Panc1 (cell line): ENCODE results near the gene SLC8A1. TPM values are rescaled to one million over a fixed set of nuclear protein-coding genes. Genes with fewer than 3 reads are reported as not detected.

Experiments used
- ATAC-seq: fragments of 200-7000 bp; cut with Tn5 transposase; 2 replicates; pipeline ENCODE4 v1.9.1; 2020; ENCODE audit warnings: mild to moderate bottlenecking, moderate library complexity
- BruUV-seq: library from RNA; stranded (reverse); fragments of 400-500 nt; replicated peaks from 2 replicates; lab custom pipeline; 2021; lab: Mats Ljungman, UMichigan
- CTCF ChIA-PET: fragments of 300-600 bp; sonication (Branson Sonifier 250); formaldehyde crosslinking; loops from one replicate; lab custom pipeline; 2022; ENCODE audit warnings: antibody characterized with exemption; lab: Charles Lee
- POLR2A ChIA-PET: fragments of 300-600 bp; sonication (Branson Sonifier 250); formaldehyde crosslinking; loops from one replicate; lab custom pipeline; 2022; ENCODE audit warnings: antibody characterized with exemption; lab: Charles Lee
- DNase-seq: peaks from one replicate; pipeline ENCODE4 v3.0.0-alpha.2; 2010; ENCODE audit warnings: low read depth, low spot score
- H3K27ac ChIP-seq: 2 replicates; pipeline ENCODE4 v1.5.1; 2011; ENCODE audit warnings: mild to moderate bottlenecking, low read length, inconsistent platforms
- H3K27me3 ChIP-seq: fragments of 200-500 bp; sonication (Bioruptor generic); 2 replicates; pipeline ENCODE4 v1.6.0; 2014; ENCODE audit warnings: low read length, inconsistent platforms; ENCODE audit not compliant: control insufficient read depth, insufficient read depth
- H3K36me3 ChIP-seq: fragments of 200-500 bp; sonication (Bioruptor generic); 2 replicates; pipeline ENCODE4 v1.5.1; 2014; ENCODE audit warnings: inconsistent platforms, mild to moderate bottlenecking, low read length, moderate library complexity; ENCODE audit not compliant: control insufficient read depth, insufficient read depth
- H3K4me1 ChIP-seq: 2 replicates; pipeline ENCODE4 v1.5.1; 2011; ENCODE audit warnings: inconsistent platforms, mild to moderate bottlenecking, low read length, moderate library complexity; ENCODE audit not compliant: control insufficient read depth, insufficient read depth
- H3K4me3 ChIP-seq, 2 experiments: 2 replicates each; pipeline ENCODE4 v1.5.1; 2011 to 2012; ENCODE audit warnings: low read depth in 2 of 2, low read length in 2 of 2, mild to moderate bottlenecking in 2 of 2, inconsistent platforms in 1 of 2, moderate library complexity in 1 of 2
- H3K9me3 ChIP-seq: fragments of 200-500 bp; sonication (Bioruptor generic); 2 replicates; pipeline ENCODE4 v1.5.1; 2014; ENCODE audit warnings: low read depth, mild to moderate bottlenecking, inconsistent platforms, low read length, moderate library complexity; ENCODE audit not compliant: control insufficient read depth, insufficient read depth
- CTCF ChIP-seq: fragments of 450-650 bp; IDR thresholded peaks from 2 replicates; pipeline ENCODE4 v1.5.1; 2017; ENCODE audit warnings: mild to moderate bottlenecking
- POLR2AphosphoS5 ChIP-seq: IDR thresholded peaks from 2 replicates; pipeline ENCODE4 v1.6.1; 2012; ENCODE audit warnings: mild to moderate bottlenecking, low read depth, low read length, moderate library complexity
- REST ChIP-seq, 2 experiments: IDR thresholded peaks; 2 replicates each; pipeline ENCODE4 v1.6.1; 2011 to 2012; ENCODE audit warnings: low read depth in 2 of 2, control low read depth in 1 of 2, low read length in 1 of 2, mild to moderate bottlenecking in 1 of 2, moderate library complexity in 1 of 2; ENCODE audit not compliant: insufficient read depth in 1 of 2
- SIN3A ChIP-seq: IDR thresholded peaks from 2 replicates; pipeline ENCODE4 v1.6.1; 2012; ENCODE audit warnings: low read depth, mild to moderate bottlenecking, low read length, moderate library complexity, borderline replicate concordance; ENCODE audit not compliant: insufficient read depth
- TCF7L2 ChIP-seq: IDR thresholded peaks from 2 replicates; pipeline ENCODE4 v1.6.1; 2011; ENCODE audit warnings: mild to moderate bottlenecking, low read depth, low read length, inconsistent platforms
- in situ Hi-C: cut with HindIII; loops from 2 replicates; pipeline ENCODE4 v1.10.0; 2016; ENCODE audit warnings: low sequenced_read_pairs, low pct_unique_long_range_greater_than_20kb
- intact Hi-C: fragments of 100-400 bp; cut with micrococcal nuclease; formaldehyde crosslinking; loops from one replicate; pipeline ENCODE4 v1.10.0; 2022; ENCODE audit not compliant: unreplicated experiment
- total RNA-seq: library from RNA; stranded (reverse); gene quantifications from one replicate; pipeline ENCODE4 v1.2.1, GENCODE V29; 2021; ENCODE audit not compliant: unreplicated experiment

The SLC8A1 gene
- total RNA-seq, 1 experiment from 2014 or later, result 0.59 TPM

GRCh38 chr2:40260437-40260836, 191.5 kb downstream of the SLC8A1 start:
- ATAC-seq, result no peak
- CTCF ChIA-PET, result no interaction called here
- TF ChIP-seq REST (IDR thresholded peaks at IDR 0.05; ENCODE audit: insufficient read depth in 1 of 2, low read depth in 2 of 2, low read length in 1 of 2) (no peak), POLR2AphosphoS5 (no peak), TCF7L2 (no peak), SIN3A (no peak), CTCF (no peak)
- no peaks in the 10 kb centered on the region for H3K9me3 ChIP-seq
- intact Hi-C loops (no loop called here), in situ Hi-C loops (no loop called here)
- no peaks in the 10 kb centered on the region for H3K36me3 ChIP-seq
- H3K27me3 ChIP-seq, result no peaks in the 10 kb centered on the region
- no peaks in the 10 kb centered on the region for H3K4me1 ChIP-seq
- POLR2A ChIA-PET, result no interaction called here
- no peak overlapping the region for H3K27ac ChIP-seq
- H3K4me3 ChIP-seq, result no peak overlapping the region
- BruUV-seq, result no TSS peak
- no peak for DNase-seq

- in situ Hi-C loops, result no loop called here
- Histone ChIP-seq H3K9me3 (no peaks in the 10 kb centered on the region), H3K27ac (no peak overlapping the region), H3K27me3 (no peaks in the 10 kb centered on the region), H3K4me1 (no peaks in the 10 kb centered on the region), H3K4me3 (no peak overlapping the region), H3K36me3 (no peaks in the 10 kb centered on the region)
- TF ChIP-seq TCF7L2, result no peak
- no peak for TF ChIP-seq POLR2AphosphoS5
- no peak for TF ChIP-seq CTCF
- TF ChIP-seq REST (IDR thresholded peaks at IDR 0.05; ENCODE audit: insufficient read depth in 1 of 2, low read depth in 2 of 2, low read length in 1 of 2), result no peak
- no peak for TF ChIP-seq SIN3A
- BruUV-seq, result no TSS peak
- POLR2A ChIA-PET, result no interaction called here
- DNase-seq, result no peak
- no peak for ATAC-seq
- CTCF ChIA-PET, result no interaction called here
- intact Hi-C loops, result no loop called here
Measured at GRCh38 chr2:40259900-40260299, 192.0 kb downstream of the SLC8A1 start.
